Measurements from ENCODE around the gene OSBPL6. TPM values are rescaled to one million over a fixed set of nuclear protein-coding genes. Genes with fewer than 3 reads are reported as not detected.

The OSBPL6 gene
- total and polyA plus RNA-seq, 2 of the 13 experiments (the other 11 are each of a cell fraction or from before 2014, with no cell fraction given), result 0.03 to 0.11 TPM

- Histone ChIP-seq H3K27me3 (ENCODE audit: control insufficient read depth in 1 of 2, insufficient read depth in 2 of 2, low read length in 2 of 2) (no peaks in the 10 kb centered on the region), H3K36me3 (replicated peaks in 1 of 2; ENCODE audit: control insufficient read depth in 1 of 2, insufficient read depth in 2 of 2, low read length in 2 of 2) (no peaks in the 10 kb centered on the region), H3K4me1 (ENCODE audit: insufficient read depth, low read length) (no peaks in the 10 kb centered on the region), H3K9ac (ENCODE audit: insufficient read depth, low read depth, low read length) (no peak overlapping the region), H4K20me1 (ENCODE audit: insufficient read depth, low read length) (no peaks in the 10 kb centered on the region), H3K27ac (ENCODE audit: extremely low read length, insufficient read depth, low read length) (no peak overlapping the region), H2AFZ (ENCODE audit: low read length) (no peak overlapping the region), H3K9me3 (ENCODE audit: low read length) (no peaks in the 10 kb centered on the region), H3K4me3 (replicated peaks in 1 of 3; ENCODE audit: insufficient read depth in 1 of 3, low read depth in 2 of 3, low read length in 3 of 3) (no peak overlapping the region), H3K79me2 (ENCODE audit: insufficient read depth, low read length) (no peaks in the 10 kb centered on the region), H3K4me2 (ENCODE audit: low read depth, low read length) (no peak overlapping the region)
- no TSS peak for BruUV-seq (replicated peaks)
- 29% methylated on average over 6 of the region's 6 CpGs for WGBS (ENCODE audit: low lambda C conversion rate)
- ChIA-PET POLR2A (no interaction called here), CTCF (ENCODE audit: low intra/inter-chr PET ratio, low total read pairs) (no interaction called here)
- FAIRE-seq, result no peak
- ATAC-seq, result no peak
- no peak for TF ChIP-seq SSRP1 (CRISPR knock-in tag; IDR thresholded peaks at IDR 0.05)
- TF ChIP-seq CBFB (CRISPR knock-in tag; IDR thresholded peaks at IDR 0.05), result no peak
- no peak for TF ChIP-seq SYNCRIP (IDR thresholded peaks at IDR 0.05; ENCODE audit: insufficient read depth, low read depth, low read length)
- no peak for TF ChIP-seq ZNF652 (CRISPR knock-in tag; IDR thresholded peaks at IDR 0.05; ENCODE audit: borderline replicate concordance, low read depth)
- no peak for TF ChIP-seq RORA (CRISPR knock-in tag; IDR thresholded peaks at IDR 0.05)
- TF ChIP-seq ZNF781 (CRISPR knock-in tag; IDR thresholded peaks at IDR 0.05; ENCODE audit: borderline replicate concordance, not compliant biosample characterization), result no peak
- TF ChIP-seq EZH2 (conservative IDR thresholded peaks at IDR 0.05; ENCODE audit: low read depth, low read length), result no peak
- no peak for TF ChIP-seq ZMAT5 (CRISPR knock-in tag; IDR thresholded peaks at IDR 0.05; ENCODE audit: borderline replicate concordance, low read depth)
- no peak for TF ChIP-seq NFYC (CRISPR knock-in tag; IDR thresholded peaks at IDR 0.05)
- no peak for TF ChIP-seq NR2F1 (CRISPR knock-in tag; IDR thresholded peaks at IDR 0.05)
- TF ChIP-seq NAIF1 (CRISPR knock-in tag; IDR thresholded peaks at IDR 0.05; ENCODE audit: borderline replicate concordance), result no peak
- TF ChIP-seq ZMYM2 (CRISPR knock-in tag; IDR thresholded peaks at IDR 0.05), result no peak
- no peak for TF ChIP-seq MYNN (CRISPR knock-in tag; IDR thresholded peaks at IDR 0.05; ENCODE audit: low read depth)
- no peak for TF ChIP-seq ZNF788 (CRISPR knock-in tag; IDR thresholded peaks at IDR 0.05; ENCODE audit: borderline replicate concordance)
- no peak for TF ChIP-seq MYC (CRISPR knock-in tag; IDR thresholded peaks at IDR 0.05; ENCODE audit: borderline replicate concordance)
- TF ChIP-seq ZNF850 (CRISPR knock-in tag; conservative IDR thresholded peaks at IDR 0.05), result no peak
- no peak for TF ChIP-seq SP2 (CRISPR knock-in tag; IDR thresholded peaks at IDR 0.05)
- DNase-seq (ENCODE audit: low spot score), result no peak
- in situ Hi-C loops (cut with HindIII; ENCODE audit: extremely low pct_ligation_motif_present, low pct_unique_long_range_greater_than_20kb) (no loop called here), intact Hi-C loops (cut with micrococcal nuclease; ENCODE audit: unreplicated experiment) (no loop called here)
These were observed 62.2 kb downstream of the OSBPL6 start for GRCh38 chr2:178256382-178257042.
